Measurements from ENCODE around the gene RBM39.
"Not testable (repeated sequence)": the region's sequence is repeated elsewhere in the genome, so short reads cannot be mapped to it uniquely, and the experiment has no call there.

RBM39 gene

DNA sequence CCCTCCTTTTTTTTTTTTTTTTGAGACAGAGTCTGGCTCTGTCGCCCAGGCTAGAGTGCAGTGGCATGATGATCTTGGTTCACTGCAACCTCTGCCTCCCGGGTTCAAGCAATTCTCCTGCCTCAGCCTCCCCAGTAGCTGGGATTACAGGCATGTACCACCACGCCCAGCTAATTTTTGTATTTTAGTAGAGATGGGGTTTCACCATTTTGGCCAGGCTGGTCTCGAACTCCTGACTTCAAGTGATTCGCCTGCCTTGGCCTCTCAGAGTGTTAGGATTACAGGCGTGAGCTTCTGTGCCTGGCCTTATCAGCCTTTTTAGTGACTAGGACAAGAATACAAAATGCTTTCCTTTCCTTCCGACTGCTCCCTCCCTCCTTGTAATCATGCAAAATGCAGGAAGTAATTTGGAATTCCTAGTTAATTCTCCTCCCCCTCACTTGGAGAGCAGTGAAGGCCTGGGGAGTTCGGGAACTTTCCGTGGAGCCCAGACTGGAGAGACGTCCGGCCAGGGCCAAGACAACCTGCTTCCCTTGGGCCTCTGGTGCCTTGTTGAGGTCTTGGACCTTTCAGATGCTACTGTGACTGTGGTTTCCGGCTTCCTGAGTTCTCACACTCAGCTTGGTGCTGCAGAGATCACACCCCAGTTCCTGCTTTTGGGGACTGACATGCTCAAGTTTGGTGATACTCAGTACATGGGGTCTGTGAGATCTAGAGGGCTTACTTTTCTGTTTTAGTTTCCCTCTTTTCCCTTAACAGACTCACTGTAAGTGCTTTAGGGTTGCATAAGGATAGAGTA, 25.8 kb upstream of the RBM39 start:
- peak; percentile 19 to 23 for DNase-seq

GRCh38 chr20:35766843-35767242, 24.8 kb upstream of the RBM39 start:
- DNase-seq, result no peak
- TF ChIP-seq POLR2A (IDR thresholded peaks at IDR 0.05; ENCODE audit: low read length), result no peak
- TF ChIP-seq GATA1 (IDR thresholded peaks at IDR 0.05; ENCODE audit: low read depth, low read length), result no peak

More for the DNA sequence above, 25.8 kb upstream of the RBM39 start:
- TF ChIP-seq GATA1 (IDR thresholded peaks at IDR 0.05; ENCODE audit: low read depth, low read length), result no peak
- TF ChIP-seq POLR2A (IDR thresholded peaks at IDR 0.05; ENCODE audit: low read length), result no peak

DNA sequence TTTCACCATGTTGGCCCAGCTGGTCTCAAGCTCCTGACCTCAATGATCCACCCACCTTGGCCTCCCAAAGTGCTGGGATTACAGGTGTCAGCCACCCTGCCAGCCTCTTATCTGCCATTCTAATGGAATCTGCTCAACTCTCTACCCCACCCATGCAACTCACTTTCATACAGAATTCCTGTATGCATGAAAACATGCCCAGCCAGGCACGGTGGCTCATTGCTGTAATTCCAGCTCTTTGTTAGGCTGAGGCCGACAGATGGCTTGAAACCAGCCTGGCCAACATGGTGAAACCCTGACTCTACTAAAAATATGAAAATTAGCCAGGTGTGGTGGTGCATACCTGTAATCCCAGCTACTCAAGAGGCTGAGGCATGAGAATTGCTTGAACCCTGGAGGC, 22.9 kb upstream of the RBM39 start:
- DNase-seq, result not testable (repeated sequence)

- DNase-seq, result no peak
- TF ChIP-seq POLR2A (IDR thresholded peaks at IDR 0.05; ENCODE audit: low read length), result no peak
- no peak for TF ChIP-seq GATA1 (IDR thresholded peaks at IDR 0.05; ENCODE audit: low read depth, low read length)
These were observed 20.4 kb upstream of the RBM39 start for GRCh38 chr20:35762461-35762860.

DNA sequence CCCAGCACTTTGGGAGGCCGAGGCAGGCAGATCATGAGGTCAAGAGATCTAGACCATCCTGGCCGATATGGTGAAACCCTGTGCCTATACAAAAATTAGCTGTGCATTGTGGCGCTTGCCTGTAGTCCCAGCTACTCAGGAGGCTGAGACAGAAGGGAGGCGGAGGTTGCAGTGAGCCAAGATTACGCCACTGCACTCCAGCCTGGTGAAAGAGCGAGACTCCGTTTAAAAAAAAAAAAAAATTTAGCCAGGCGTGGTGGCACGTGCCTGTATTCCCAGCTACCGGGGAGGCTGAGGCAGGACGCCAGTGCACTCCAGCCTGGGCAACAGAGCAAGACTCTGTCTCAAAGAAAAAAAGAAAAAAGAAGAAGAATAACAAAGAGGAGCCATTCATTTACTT, 19.5 kb upstream of the RBM39 start:
- not testable (repeated sequence) for DNase-seq

- DNase-seq, result no peak
These were observed 15.1 kb upstream of the RBM39 start for GRCh38 chr20:35757098-35757705.

DNA sequence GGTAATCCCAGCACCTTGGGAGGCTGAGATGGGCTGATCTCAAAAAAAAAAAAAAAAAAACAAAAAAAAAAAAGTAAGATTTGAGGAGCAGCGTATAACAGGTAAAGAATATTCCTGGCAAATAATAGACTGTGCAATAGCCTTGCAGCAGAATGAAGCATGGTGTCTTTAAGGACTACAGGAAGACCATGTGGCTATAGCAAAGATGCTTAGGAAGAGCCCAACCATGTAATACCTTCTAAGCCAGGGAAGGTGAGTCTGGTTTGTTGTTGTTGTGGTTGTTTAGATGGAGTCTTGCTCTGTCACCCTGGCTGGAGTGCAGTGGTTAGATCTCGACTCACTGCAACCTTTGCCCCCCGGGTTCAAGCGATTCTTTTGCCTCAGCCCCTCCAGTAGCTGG, 14.3 kb upstream of the RBM39 start:
- DNase-seq, result no peak
- no peak for TF ChIP-seq POLR2A (IDR thresholded peaks at IDR 0.05; ENCODE audit: low read length)
- no peak for TF ChIP-seq GATA1 (IDR thresholded peaks at IDR 0.05; ENCODE audit: low read depth, low read length)

More at GRCh38 chr20:35757098-35757705, 15.1 kb upstream of the RBM39 start:
- TF ChIP-seq GATA1 (IDR thresholded peaks at IDR 0.05; ENCODE audit: low read depth, low read length) (no peak), POLR2A (IDR thresholded peaks at IDR 0.05; ENCODE audit: low read length) (no peak)

DNA sequence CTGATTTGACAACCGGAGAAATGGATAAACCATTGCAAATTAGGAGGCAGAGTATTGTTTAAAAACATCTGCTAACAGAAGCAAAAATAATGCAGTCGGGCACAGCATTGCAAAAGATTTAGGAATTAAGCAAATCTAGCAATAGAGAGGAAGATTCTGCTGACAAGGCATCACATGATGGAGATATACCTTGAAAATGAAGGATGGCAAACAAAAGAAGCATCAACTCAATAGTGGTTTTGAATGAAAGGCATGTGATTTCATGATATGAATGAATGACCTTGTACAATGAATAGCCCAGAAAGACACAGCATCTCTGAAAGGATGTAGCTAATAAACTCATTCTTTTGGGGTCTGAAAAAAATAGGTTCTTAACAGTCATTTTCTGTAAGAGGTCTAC, 8.6 kb upstream of the RBM39 start:
- TF ChIP-seq GATA1 (IDR thresholded peaks at IDR 0.05; ENCODE audit: low read depth, low read length) (no peak), POLR2A (IDR thresholded peaks at IDR 0.05; ENCODE audit: low read length) (no peak)
- DNase-seq, result no peak

- peak in 1 of 2 experiments; percentile 44 for DNase-seq
These were observed 2.4 kb upstream of the RBM39 start for GRCh38 chr20:35744492-35744841.

DNA sequence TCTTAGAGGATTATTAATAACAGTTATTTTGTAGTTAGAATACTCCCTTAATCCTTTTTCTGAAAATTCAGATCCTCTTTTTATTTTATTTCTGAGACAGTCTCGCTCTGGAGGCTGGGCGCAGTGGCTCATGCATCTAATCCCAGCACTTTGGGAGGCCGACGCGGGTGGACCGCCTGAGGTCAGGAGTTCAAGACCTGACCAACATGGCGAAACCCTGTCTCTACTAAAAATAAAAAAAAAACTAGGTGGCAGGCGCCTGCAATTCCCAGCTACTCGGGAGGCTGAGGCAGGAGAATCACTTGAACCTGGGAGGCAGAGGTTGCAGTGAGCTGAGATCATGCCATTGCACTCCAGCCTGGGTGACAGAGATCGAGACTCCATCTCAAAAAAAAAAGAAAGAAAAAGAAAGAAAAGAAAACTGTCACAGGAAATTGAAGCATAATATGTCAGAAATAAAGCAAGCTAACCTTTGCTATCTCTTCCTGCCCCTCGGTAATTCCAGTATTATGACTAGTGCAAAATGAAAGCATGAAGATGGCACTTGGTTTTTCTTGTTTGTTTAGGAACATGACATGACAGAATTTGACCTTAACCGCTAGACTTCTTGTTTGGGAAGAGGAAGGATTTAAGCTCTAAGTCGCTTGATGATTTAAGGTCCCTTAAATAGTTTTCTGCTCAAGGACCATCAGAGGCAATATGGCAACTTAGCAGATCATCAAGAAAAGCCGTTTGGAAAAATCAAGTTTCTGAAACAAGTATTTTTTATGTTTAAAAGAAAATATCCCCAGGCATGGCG, 1.8 kb upstream of the RBM39 start:
- peak; percentile 41 to 62 for DNase-seq

DNA sequence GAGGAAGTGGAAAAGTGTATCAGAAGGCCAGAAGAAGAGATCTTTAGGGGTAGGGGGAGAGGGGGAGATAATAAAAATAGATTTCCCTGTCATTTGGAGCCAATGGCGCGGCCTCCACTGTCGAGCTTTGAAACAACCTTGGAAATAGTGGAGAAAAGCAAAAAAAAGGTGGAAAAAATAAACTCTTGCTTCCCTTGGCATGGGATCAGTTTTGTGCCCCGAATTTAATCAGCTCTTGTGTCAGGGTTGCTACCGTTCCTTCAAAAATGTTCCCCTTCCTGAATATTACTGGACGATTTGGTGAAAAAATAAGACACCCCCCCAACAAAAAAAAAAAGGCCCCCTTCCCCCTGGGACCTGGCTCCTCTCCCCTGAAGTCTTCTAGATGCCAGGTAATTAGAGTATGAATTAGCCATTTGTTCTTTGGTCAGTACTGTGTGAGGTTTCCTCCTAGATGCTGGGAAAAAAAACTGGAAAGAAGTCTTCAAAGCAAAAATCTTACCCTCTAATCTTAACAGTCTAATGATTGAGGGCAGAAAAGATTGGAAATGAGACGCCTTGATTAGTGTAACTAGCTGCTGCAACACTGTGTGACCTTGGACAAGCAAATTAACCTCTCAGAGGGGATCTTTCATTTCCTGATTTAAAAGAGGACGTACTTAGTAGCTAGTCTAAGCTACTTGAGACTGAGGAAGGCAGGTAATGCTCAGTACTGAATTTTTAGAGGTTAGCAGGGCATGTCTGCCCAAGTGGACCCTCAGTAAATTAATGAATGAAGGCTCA, 872 bp upstream of the RBM39 start:
- peak; percentile 53 to 62 for DNase-seq
- TF ChIP-seq GATA1 (IDR thresholded peaks at IDR 0.05; ENCODE audit: low read depth, low read length) (no peak), POLR2A (IDR thresholded peaks at IDR 0.05; ENCODE audit: low read length) (no peak)

More for the DNA sequence above, 1.8 kb upstream of the RBM39 start:
- no peak for TF ChIP-seq POLR2A (IDR thresholded peaks at IDR 0.05; ENCODE audit: low read length)
- no peak for TF ChIP-seq GATA1 (IDR thresholded peaks at IDR 0.05; ENCODE audit: low read depth, low read length)

DNA sequence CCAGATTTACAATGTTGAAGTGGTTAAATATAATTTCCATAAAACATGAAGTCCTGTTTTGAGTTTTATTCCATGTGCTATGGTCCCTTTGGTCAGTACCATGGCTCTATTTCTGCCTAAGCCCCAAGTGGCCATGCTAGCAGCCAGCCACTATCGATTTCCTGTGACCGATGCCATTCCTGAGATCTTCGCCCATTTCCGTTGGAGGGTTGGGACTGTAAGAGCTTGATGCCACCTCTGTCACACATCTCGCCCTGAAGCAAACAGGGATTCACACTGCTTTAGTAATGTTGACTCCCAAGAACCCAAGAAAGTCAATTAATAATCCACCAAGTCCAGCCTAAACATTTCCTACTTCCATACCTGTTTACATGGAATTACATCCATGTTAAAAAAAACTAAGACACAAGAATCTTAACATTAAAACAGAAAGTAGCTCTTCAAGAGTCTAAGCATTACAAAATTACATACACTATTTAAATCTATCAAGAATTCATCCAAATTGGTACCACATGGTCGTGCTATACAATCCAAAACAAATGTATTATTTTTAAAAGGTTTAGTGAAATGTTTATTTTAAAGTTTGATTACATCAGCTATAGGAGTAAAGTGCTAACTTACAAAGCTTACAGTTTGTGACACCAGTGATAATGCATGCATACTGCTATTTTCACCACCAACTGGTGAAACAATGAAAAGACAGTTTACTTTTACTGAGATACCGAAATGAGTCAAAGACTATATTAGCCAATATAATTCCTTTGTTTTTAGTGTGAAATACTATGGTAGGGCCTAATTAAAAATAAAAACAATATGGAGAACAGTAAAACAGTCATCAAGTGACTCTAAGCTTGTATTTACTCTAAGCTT, 2.5 kb downstream of the RBM39 start:
- peak; percentile 54 to 57 for DNase-seq
- TF ChIP-seq POLR2A (IDR thresholded peaks at IDR 0.05; ENCODE audit: low read length) (peak; percentile 20), GATA1 (IDR thresholded peaks at IDR 0.05; ENCODE audit: low read depth, low read length) (no peak)
